ENCODE data around the gene FZD2.

GRCh38 chr17:44539673-44540072 lies 17.6 kb upstream of the FZD2 start:
- TF ChIP-seq CTCF (IDR thresholded peaks at IDR 0.05) (no peak), POLR2A (IDR thresholded peaks at IDR 0.05) (no peak), POLR2AphosphoS5 (IDR thresholded peaks at IDR 0.05) (no peak)
